IPS DF 6.9 (cell line): ENCODE measurements around the gene PLD2.

Experiments
- DNase-seq: peaks from one replicate; pipeline ENCODE4 v3.0.0-alpha.2; 2013; ENCODE audit warnings: low read depth, low spot score
- H3K27ac ChIP-seq: one replicate; pipeline ENCODE4 v1.5.1; 2013; ENCODE audit warnings: low read length, control low read depth
- H3K27me3 ChIP-seq: 2 replicates; pipeline ENCODE4 v1.6.1; 2013; ENCODE audit warnings: mild to moderate bottlenecking, low read length; ENCODE audit not compliant: control insufficient read depth, insufficient read depth
- H3K36me3 ChIP-seq: 2 replicates; pipeline ENCODE4 v1.6.1; 2013; ENCODE audit warnings: low read length; ENCODE audit not compliant: control insufficient read depth, insufficient read depth
- H3K4me1 ChIP-seq: 2 replicates; pipeline ENCODE4 v1.6.1; 2013; ENCODE audit warnings: low read length; ENCODE audit not compliant: control insufficient read depth, insufficient read depth
- H3K4me3 ChIP-seq: 2 replicates; pipeline ENCODE4 v1.5.1; 2013; ENCODE audit warnings: mild to moderate bottlenecking, low read length
- H3K9me3 ChIP-seq: 2 replicates; pipeline ENCODE4 v1.6.1; 2013; ENCODE audit warnings: low read length, inconsistent platforms; ENCODE audit not compliant: control insufficient read depth, insufficient read depth
- WGBS: extraction: QIAGEN DNeasy Blood & Tissue Kit; methylation state at CpG from one replicate; pipeline ENCODE4 v1.1.7; 2013; ENCODE audit warnings: mixed read lengths, missing lambda C conversion rate; ENCODE audit not compliant: insufficient read length, insufficient coverage; 5-methylcytosine and 5-hydroxymethylcytosine counted together

PLD2 gene

GRCh38 chr17:4789951-4790704 lies 16.8 kb upstream of the PLD2 start:
- Histone ChIP-seq H3K9me3 (no peaks in the 10 kb centered on the region), H3K27ac (no peak overlapping the region), H3K4me3 (peak overlapping the region; percentile 39; the same call in 1 of the 2 replicates), H3K36me3 (no peaks in the 10 kb centered on the region), H3K27me3 (peaks cover 11% of the 10 kb centered on the region), H3K4me1 (peaks cover 4% of the 10 kb centered on the region)
- DNase-seq: no peak
- WGBS: no CpG with 5 or more reads among the region's 91 CpGs

GRCh38 chr17:4790705-4791088 lies 16.3 kb upstream of the PLD2 start:
- WGBS: 100% methylated on average over 2 of the region's 7 CpGs
- Histone ChIP-seq H3K36me3 (no peaks in the 10 kb centered on the region), H3K4me3 (peak overlapping the region; percentile 39; the same call in 1 of the 2 replicates), H3K9me3 (no peaks in the 10 kb centered on the region), H3K27ac (no peak overlapping the region), H3K27me3 (peaks cover 11% of the 10 kb centered on the region), H3K4me1 (peaks cover 4% of the 10 kb centered on the region)
- DNase-seq: no peak

- no peak for DNase-seq
- H3K4me3 ChIP-seq: no peak overlapping the region
- H3K4me1 ChIP-seq: no peaks in the 10 kb centered on the region; the same call in 1 of the 2 replicates
- 0 out of 2 replicates have a peak, but pooled peaks cover 2% of the 10 kb centered on the region for H3K27me3 ChIP-seq
- H3K9me3 ChIP-seq: no peaks in the 10 kb centered on the region
- H3K36me3 ChIP-seq: peaks cover 11% of the 10 kb centered on the region; the same call in 1 of the 2 replicates
- H3K27ac ChIP-seq: no peak overlapping the region
- no CpG with 5 or more reads among the region's 1 CpG for WGBS
Observed at GRCh38 chr17:4795168-4795567, 11.8 kb upstream of the PLD2 start.

GRCh38 chr17:4796552-4796920 lies 10.4 kb upstream of the PLD2 start:
- H3K4me3 ChIP-seq: peak overlapping the region; percentile 96; the same call in 1 of the 2 replicates
- H3K27ac ChIP-seq: no peak overlapping the region
- no CpG with 5 or more reads among the region's 7 CpGs for WGBS
- H3K27me3 ChIP-seq: no peaks in the 10 kb centered on the region
- H3K36me3 ChIP-seq: peaks cover 11% of the 10 kb centered on the region; the same call in 1 of the 2 replicates
- no peak for DNase-seq
- no peaks in the 10 kb centered on the region for H3K4me1 ChIP-seq
- H3K9me3 ChIP-seq: no peaks in the 10 kb centered on the region

GRCh38 chr17:4800462-4801196 lies 6.3 kb upstream of the PLD2 start:
- no peaks in the 10 kb centered on the region for H3K27me3 ChIP-seq
- no peak for DNase-seq
- WGBS: no CpG with 5 or more reads among the region's 10 CpGs

GRCh38 chr17:4802228-4802627 lies 4.7 kb upstream of the PLD2 start, which contains the start of gene C17orf114:
Gene C17orf114, minus strand, starts transcription at chr17:4802328.
- Histone ChIP-seq H3K4me3 (no peak within 1 kb of the TSS), H3K27me3 (no peaks in the 10 kb centered on the region), H3K4me1 (no peaks in the 10 kb centered on the region), H3K27ac (no peak within 1 kb of the TSS), H3K36me3 (peaks cover 11% of the 10 kb centered on the region; the same call in 1 of the 2 replicates), H3K9me3 (no peaks in the 10 kb centered on the region)
- no CpG with 5 or more reads among the region's 9 CpGs for WGBS
- DNase-seq: no peak

More at GRCh38 chr17:4800462-4801196, 6.3 kb upstream of the PLD2 start:
- H3K4me1 ChIP-seq: no peaks in the 10 kb centered on the region
- H3K27ac ChIP-seq: no peak overlapping the region
- H3K36me3 ChIP-seq: peaks cover 11% of the 10 kb centered on the region; the same call in 1 of the 2 replicates
- H3K9me3 ChIP-seq: no peaks in the 10 kb centered on the region
- no peak overlapping the region for H3K4me3 ChIP-seq

GRCh38 chr17:4806456-4806776 lies 536 bp upstream of the PLD2 start:
- H3K27ac ChIP-seq: no peak overlapping the region

GRCh38 chr17:4807605-4808377 lies 839 bp downstream of the PLD2 start:
- Histone ChIP-seq H3K27ac (no peak overlapping the region), H3K36me3 (0 out of 2 replicates have a peak, but pooled peaks cover 2% of the 10 kb centered on the region), H3K4me3 (peak overlapping the region; percentile 87; the same call in 1 of the 2 replicates), H3K9me3 (no peaks in the 10 kb centered on the region), H3K27me3 (no peaks in the 10 kb centered on the region), H3K4me1 (no peaks in the 10 kb centered on the region)
- WGBS: no CpG with 5 or more reads among the region's 32 CpGs
- DNase-seq: no peak

More at GRCh38 chr17:4806456-4806776, 536 bp upstream of the PLD2 start:
- no CpG with 5 or more reads among the region's 16 CpGs for WGBS
- no peak for DNase-seq
- H3K4me3 ChIP-seq: peak overlapping the region; percentile 87
- 0 out of 2 replicates have a peak, but pooled peaks cover 2% of the 10 kb centered on the region for H3K36me3 ChIP-seq
- H3K27me3 ChIP-seq: no peaks in the 10 kb centered on the region
- H3K4me1 ChIP-seq: no peaks in the 10 kb centered on the region
- H3K9me3 ChIP-seq: no peaks in the 10 kb centered on the region

- Histone ChIP-seq H3K4me1 (no peaks in the 10 kb centered on the region), H3K36me3 (0 out of 2 replicates have a peak, but pooled peaks cover 2% of the 10 kb centered on the region), H3K27ac (no peak overlapping the region), H3K9me3 (no peaks in the 10 kb centered on the region), H3K4me3 (no peak overlapping the region), H3K27me3 (no peaks in the 10 kb centered on the region)
- WGBS: no CpG with 5 or more reads among the region's 6 CpGs
- no peak for DNase-seq
Observed at GRCh38 chr17:4808378-4808767, 1.4 kb downstream of the PLD2 start.

- Histone ChIP-seq H3K27ac (no peak overlapping the region), H3K9me3 (no peaks in the 10 kb centered on the region), H3K36me3 (peaks cover 6% of the 10 kb centered on the region), H3K4me3 (no peak overlapping the region), H3K4me1 (no peaks in the 10 kb centered on the region), H3K27me3 (no peaks in the 10 kb centered on the region)
- no peak for DNase-seq
- no CpG with 5 or more reads among the region's 13 CpGs for WGBS
Observed at GRCh38 chr17:4810696-4811290, 3.8 kb downstream of the PLD2 start.
